Brain microvascular endothelial cell (primary cell): Measurements from ENCODE around the gene PBX1.
"Not testable (repeated sequence)": the region's sequence is repeated elsewhere in the genome, so short reads cannot be mapped to it uniquely, and the experiment has no call there.

ENCODE experiments used
- DNase-seq: peaks from one replicate; pipeline ENCODE4 v3.0.0-alpha.2; 2020
- H3K27ac ChIP-seq: fragments of 250-450 bp; sonication (Bioruptor Pico); 2 replicates; pipeline ENCODE4 v1.5.1; 2020; ENCODE audit warnings: mild to moderate bottlenecking, moderate library complexity
- H3K27me3 ChIP-seq: fragments of 250-450 bp; sonication (Bioruptor Pico); replicated peaks from 2 replicates; pipeline ENCODE4 v1.5.1; 2020; ENCODE audit warnings: mild to moderate bottlenecking
- H3K36me3 ChIP-seq: fragments of 250-450 bp; sonication (Bioruptor Pico); replicated peaks from 2 replicates; pipeline ENCODE4 v1.5.1; 2020; ENCODE audit warnings: mild to moderate bottlenecking
- H3K4me3 ChIP-seq: 2 replicates; pipeline ENCODE4 v1.5.1; 2011; ENCODE audit warnings: low read depth, mild to moderate bottlenecking, control low read depth, low read length, moderate library complexity
- CTCF ChIP-seq: IDR thresholded peaks from 2 replicates; pipeline ENCODE4 v1.5.1; 2011; ENCODE audit warnings: low read depth, mild to moderate bottlenecking, moderate library complexity, low read length, control low read depth, inconsistent platforms; ENCODE audit errors: missing control alignments
- in situ Hi-C: cut with HindIII; loops from 2 replicates; pipeline ENCODE4 v1.10.0; 2017; ENCODE audit warnings: low sequenced_read_pairs, low pct_ligation_motif_present

Gene PBX1

GRCh38 chr1:164516591-164516990 is 42.4 kb upstream of the PBX1 start:
- no peak overlapping the region for H3K27ac ChIP-seq
- in situ Hi-C loops: no loop called here

DNA sequence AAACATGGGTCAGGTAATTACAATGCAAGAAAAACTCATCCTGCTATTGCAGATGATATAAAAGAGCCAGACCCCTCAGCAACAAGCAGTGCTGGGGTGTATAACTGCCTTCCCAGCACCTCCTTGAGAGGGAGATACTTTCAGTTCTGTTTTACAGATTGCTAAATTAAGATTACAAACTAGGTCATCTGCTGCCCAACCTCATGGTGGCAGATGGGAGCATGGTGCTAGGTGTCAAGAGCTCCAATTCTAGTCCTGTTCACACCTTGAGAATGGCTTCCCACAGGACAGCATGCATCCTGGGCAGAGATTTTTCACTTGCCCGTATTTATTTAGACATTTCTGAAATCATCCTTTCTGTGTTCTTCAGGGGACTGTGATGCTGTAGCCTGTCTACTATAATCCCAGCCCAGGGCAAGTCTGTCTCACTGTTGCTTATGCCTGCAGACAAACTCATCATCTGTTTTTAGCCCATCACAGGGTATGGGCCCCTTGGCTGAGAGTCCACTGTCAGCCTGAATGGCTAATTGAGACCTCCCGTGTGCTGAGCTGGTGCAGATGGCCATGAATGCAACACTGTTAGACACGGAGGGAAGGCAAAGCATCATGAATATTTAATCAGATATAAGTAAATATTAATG is 40.2 kb upstream of the PBX1 start:
- in situ Hi-C loops: no loop called here
- DNase-seq: no peak
- H3K27ac ChIP-seq: no peak overlapping the region
- TF ChIP-seq CTCF: peak; percentile 15
- no peaks in the 10 kb centered on the region for H3K36me3 ChIP-seq
- no peak overlapping the region for H3K4me3 ChIP-seq
- no peaks in the 10 kb centered on the region for H3K27me3 ChIP-seq

More at GRCh38 chr1:164516591-164516990, 42.4 kb upstream of the PBX1 start:
- no peaks in the 10 kb centered on the region for H3K36me3 ChIP-seq
- no peak for TF ChIP-seq CTCF
- DNase-seq: no peak
- no peaks in the 10 kb centered on the region for H3K27me3 ChIP-seq
- H3K4me3 ChIP-seq: no peak overlapping the region

DNA sequence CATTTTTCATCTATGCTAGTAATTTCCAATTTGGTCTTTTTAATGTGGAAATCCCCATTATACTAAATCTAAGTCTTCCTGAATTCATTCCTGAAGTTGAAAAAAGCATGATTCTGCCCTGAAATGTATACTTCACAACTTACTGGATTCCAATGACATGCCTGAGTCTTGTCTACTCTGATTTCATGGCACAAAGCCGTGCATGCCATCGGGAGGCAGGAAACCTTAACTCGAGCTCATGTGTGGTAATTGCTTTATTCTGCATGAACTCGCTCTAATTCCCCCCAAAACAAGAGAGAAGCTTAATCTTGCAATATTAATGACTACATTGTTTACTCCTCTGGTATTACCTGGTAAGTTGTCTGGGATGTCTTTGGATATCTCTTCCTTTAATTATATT is 39.6 kb upstream of the PBX1 start:
- no peak for TF ChIP-seq CTCF
- Histone ChIP-seq H3K36me3 (no peaks in the 10 kb centered on the region), H3K27me3 (no peaks in the 10 kb centered on the region), H3K4me3 (no peak overlapping the region), H3K27ac (no peak overlapping the region)
- in situ Hi-C loops: no loop called here
- DNase-seq: no peak

DNA sequence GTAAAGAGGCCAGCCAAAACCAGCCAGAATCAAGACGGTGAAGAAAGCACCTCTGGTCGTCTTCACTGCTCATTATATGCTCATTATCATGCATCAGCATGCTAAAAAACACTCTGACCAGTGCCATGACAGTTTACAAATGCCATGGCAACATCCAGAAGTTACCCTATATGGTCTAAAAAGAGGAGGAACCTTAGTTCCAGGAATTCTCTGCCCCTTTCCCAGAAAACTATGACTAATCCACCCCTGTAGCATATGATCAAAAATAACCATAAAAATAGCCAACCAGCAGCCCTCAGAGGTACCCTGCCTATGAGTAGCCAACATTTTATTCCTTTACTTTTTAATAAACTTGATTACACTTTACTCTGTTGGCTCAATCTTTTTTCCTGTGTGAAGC is 34.2 kb upstream of the PBX1 start:
- H3K27me3 ChIP-seq: no peaks in the 10 kb centered on the region
- no peak for DNase-seq
- TF ChIP-seq CTCF: no peak
- H3K36me3 ChIP-seq: no peaks in the 10 kb centered on the region
- H3K4me3 ChIP-seq: no peak overlapping the region
- no peak overlapping the region for H3K27ac ChIP-seq
- in situ Hi-C loops: no loop called here

DNA sequence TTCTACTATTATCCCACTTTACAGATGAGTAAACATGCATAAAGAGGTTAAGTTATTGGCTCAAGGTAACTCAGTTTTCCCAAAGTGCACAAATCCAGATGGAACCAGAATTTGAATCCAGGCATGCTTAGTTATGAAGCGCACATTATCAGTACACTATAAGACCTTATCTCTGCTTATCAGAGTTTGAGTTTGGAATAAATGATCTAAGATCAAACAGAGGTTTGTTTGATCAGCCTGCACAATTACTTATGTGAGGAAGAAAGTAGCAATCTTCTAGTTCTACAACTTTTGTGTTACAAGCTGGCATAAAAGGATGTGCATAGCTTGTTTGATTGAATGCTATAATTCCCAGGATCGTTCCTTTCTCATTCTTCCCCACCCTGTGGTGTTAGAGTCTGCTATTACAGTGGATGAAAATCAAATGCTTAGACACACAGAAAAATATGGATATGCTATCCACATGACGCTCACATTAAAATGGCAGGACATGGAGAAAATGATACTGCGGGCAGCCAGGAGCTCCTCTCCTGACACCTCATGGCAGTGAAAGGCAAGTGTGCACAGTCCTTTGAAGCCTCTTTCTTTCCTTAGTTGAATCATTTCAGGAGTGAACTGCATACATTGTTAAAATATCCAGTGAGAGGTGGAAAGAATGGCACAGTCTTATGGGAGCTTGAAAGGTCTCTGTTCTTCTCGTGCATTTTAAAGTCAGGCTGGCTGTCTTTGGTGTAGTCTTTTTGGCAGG is 23.9 kb upstream of the PBX1 start:
- Histone ChIP-seq H3K4me3 (no peak overlapping the region), H3K27ac (no peak overlapping the region), H3K27me3 (no peaks in the 10 kb centered on the region), H3K36me3 (no peaks in the 10 kb centered on the region)
- in situ Hi-C loops: no loop called here
- no peak for DNase-seq
- TF ChIP-seq CTCF: no peak

DNA sequence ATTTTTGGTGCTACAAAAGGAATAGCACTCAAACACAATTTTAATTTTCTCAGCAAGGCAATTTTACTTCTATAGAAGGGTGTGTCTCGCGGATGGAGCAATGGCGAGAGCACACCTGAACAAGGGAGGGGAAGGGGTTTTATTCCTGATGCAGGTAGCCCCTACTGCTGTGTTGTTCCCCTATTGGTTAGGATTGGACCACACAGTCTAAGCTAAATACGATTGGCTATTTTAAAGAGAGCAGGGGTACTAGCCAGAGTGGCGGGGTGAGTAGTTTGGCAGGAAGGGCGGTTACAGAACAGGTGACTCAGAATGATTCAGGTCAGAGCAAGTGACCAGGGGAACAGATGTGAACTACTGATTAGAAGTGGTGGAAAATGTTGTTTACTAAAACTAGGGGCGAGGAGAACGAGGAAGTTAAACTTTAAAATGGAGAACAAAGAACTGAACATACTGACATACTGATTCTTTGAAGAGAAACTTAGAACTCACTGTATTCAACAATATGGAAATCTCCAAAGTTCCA is 6.5 kb upstream of the PBX1 start:
- DNase-seq, H3K4me3 ChIP-seq, H3K27ac ChIP-seq, in situ Hi-C loops, H3K36me3 ChIP-seq, H3K27me3 ChIP-seq: not testable (repeated sequence)
